Gastrocnemius medialis (tissue), 4 donors: Measurements from ENCODE around the gene ZG16.

ENCODE experiments used
- CTCF ChIP-seq, 5 experiments: fragments of 450-650 bp in 3 of 5; fragments of 200-600 bp in 2 of 5; sonication (generic) in 2 of 5; IDR thresholded peaks in 4 of 5; conservative IDR thresholded peaks in 1 of 5; 1 replicate in 4 of 5; 2 replicates in 1 of 5; pipeline ENCODE4 v1.5.1; 2016 to 2019; ENCODE audit warnings: antibody characterized with exemption in 5 of 5, mild to moderate bottlenecking in 3 of 5, moderate library complexity in 3 of 5
- POLR2A ChIP-seq, 2 donors: fragments of 450-650 bp; IDR thresholded peaks; one replicate each; pipeline ENCODE4 v1.6.1; 2017; ENCODE audit warnings: antibody characterized with exemption in 2 of 2, mild to moderate bottlenecking in 2 of 2, moderate library complexity in 2 of 2

- no peak for TF ChIP-seq CTCF (IDR thresholded peaks at IDR 0.05 in 4 of 5, conservative IDR thresholded peaks at IDR 0.05 in 1 of 5)
- TF ChIP-seq POLR2A (IDR thresholded peaks at IDR 0.05): no peak
These were observed 28.8 kb downstream of the ZG16 start for GRCh38 chr16:29806641-29807425.
